HG03558 (cell line): ENCODE measurements around the gene WDR70.
"Not testable (repeated sequence)": the region's sequence is repeated elsewhere in the genome, so short reads cannot be mapped to it uniquely, and the experiment has no call there.

Source experiments
- ATAC-seq: cut with Tn5 transposase; IDR thresholded peaks from one replicate; pipeline ENCODE4 v1.9.1; 2021; ENCODE audit warnings: moderate number of reproducible peaks; ENCODE audit not compliant: unreplicated experiment; ENCODE audit errors: extremely low read depth

The WDR70 gene

GRCh38 chr5:37451991-37452390, 72.9 kb downstream of the WDR70 start:
- not testable (repeated sequence) for ATAC-seq

GRCh38 chr5:37453252-37453651, 74.1 kb downstream of the WDR70 start:
- ATAC-seq = not testable (repeated sequence)

GRCh38 chr5:37454402-37455055, 75.4 kb downstream of the WDR70 start:
- not testable (repeated sequence) for ATAC-seq

- ATAC-seq = not testable (repeated sequence)
Measured at GRCh38 chr5:37463191-37464051, 84.3 kb downstream of the WDR70 start.

- not testable (repeated sequence) for ATAC-seq
Measured at GRCh38 chr5:37464581-37464980, 85.5 kb downstream of the WDR70 start.

GRCh38 chr5:37469383-37469782, 90.3 kb downstream of the WDR70 start:
- not testable (repeated sequence) for ATAC-seq

- ATAC-seq = no peak
Measured at GRCh38 chr5:37471666-37472197, 92.6 kb downstream of the WDR70 start.

- no peak for ATAC-seq
Measured at GRCh38 chr5:37477426-37477825, 98.3 kb downstream of the WDR70 start.

- ATAC-seq = no peak
Measured at GRCh38 chr5:37478121-37478894, 99.2 kb downstream of the WDR70 start.

GRCh38 chr5:37481395-37481794, 102.3 kb downstream of the WDR70 start:
- not testable (repeated sequence) for ATAC-seq

GRCh38 chr5:37490120-37490810, 111.1 kb downstream of the WDR70 start:
- ATAC-seq = no peak

GRCh38 chr5:37490931-37491330, 111.8 kb downstream of the WDR70 start:
- no peak for ATAC-seq

GRCh38 chr5:37492778-37493555, 113.8 kb downstream of the WDR70 start:
- no peak for ATAC-seq

- no peak for ATAC-seq
Measured at GRCh38 chr5:37494756-37495155, 115.6 kb downstream of the WDR70 start.

- no peak for ATAC-seq
Measured at GRCh38 chr5:37495210-37495609, 116.1 kb downstream of the WDR70 start.

GRCh38 chr5:37495668-37496347, 116.7 kb downstream of the WDR70 start:
- no peak for ATAC-seq

GRCh38 chr5:37496902-37497445, 117.9 kb downstream of the WDR70 start:
- ATAC-seq = no peak

- ATAC-seq = no peak
Measured at GRCh38 chr5:37501152-37501551, 122.0 kb downstream of the WDR70 start.
